ENCODE data around the gene UQCRFS1.
A peak's percentile ranks its signal among the peaks of the same experiment; 100 is the strongest.
"Not testable (repeated sequence)": the region's sequence is repeated elsewhere in the genome, so short reads cannot be mapped to it uniquely, and the experiment has no call there.

The UQCRFS1 gene

GRCh38 chr19:29212356-29212647 is 649 bp downstream of the UQCRFS1 start:
- DNase-seq = no peak

GRCh38 chr19:29211562-29212355 is 1.2 kb downstream of the UQCRFS1 start:
- no peak for DNase-seq

- DNase-seq = not testable (repeated sequence)
Measured at GRCh38 chr19:29211041-29211440, 1.9 kb downstream of the UQCRFS1 start.

GRCh38 chr19:29210502-29210901 is 2.4 kb downstream of the UQCRFS1 start:
- DNase-seq = not testable (repeated sequence)

GRCh38 chr19:29207403-29208187 is 5.4 kb downstream of the UQCRFS1 start:
- DNase-seq = not testable (repeated sequence)

- DNase-seq = no peak
Measured at GRCh38 chr19:29206453-29206852, 6.5 kb downstream of the UQCRFS1 start.

- DNase-seq = no peak
Measured at GRCh38 chr19:29202281-29202680, 10.7 kb downstream of the UQCRFS1 start.

GRCh38 chr19:29201855-29202254 is 11.1 kb downstream of the UQCRFS1 start:
- DNase-seq = no peak

GRCh38 chr19:29194658-29195057 is 18.3 kb downstream of the UQCRFS1 start:
- no peak for DNase-seq

- DNase-seq = no peak
Measured at GRCh38 chr19:29193155-29193554, 19.8 kb downstream of the UQCRFS1 start.

- no peak for DNase-seq
Measured at GRCh38 chr19:29191005-29191404, 21.9 kb downstream of the UQCRFS1 start.

GRCh38 chr19:29189033-29189360 is 24.0 kb downstream of the UQCRFS1 start:
- no peak for DNase-seq

- peak; percentile 42 for DNase-seq
Measured at GRCh38 chr19:29188289-29189032, 24.5 kb downstream of the UQCRFS1 start.

- DNase-seq = no peak
Measured at GRCh38 chr19:29187676-29188075, 25.3 kb downstream of the UQCRFS1 start.

GRCh38 chr19:29185427-29185826 is 27.5 kb downstream of the UQCRFS1 start:
- no peak for DNase-seq

- DNase-seq = no peak
Measured at GRCh38 chr19:29176981-29177754, 35.8 kb downstream of the UQCRFS1 start.

GRCh38 chr19:29173896-29174295 is 39.1 kb downstream of the UQCRFS1 start:
- DNase-seq = no peak

GRCh38 chr19:29172302-29172701 is 40.6 kb downstream of the UQCRFS1 start:
- no peak for DNase-seq

GRCh38 chr19:29171525-29171924 is 41.4 kb downstream of the UQCRFS1 start:
- DNase-seq = no peak

- no peak for DNase-seq
Measured at GRCh38 chr19:29170554-29170953, 42.4 kb downstream of the UQCRFS1 start.

- DNase-seq = no peak
Measured at GRCh38 chr19:29162694-29163093, 50.3 kb downstream of the UQCRFS1 start.

GRCh38 chr19:29155683-29156082 is 57.3 kb downstream of the UQCRFS1 start:
- no peak for DNase-seq
